ENCODE results near the gene CEP295NL. TPM values are rescaled to one million over a fixed set of nuclear protein-coding genes. Genes with fewer than 3 reads are reported as not detected.

Gene CEP295NL
- total RNA-seq, 1 experiment from 2014 or later = 0.66 TPM

DNA sequence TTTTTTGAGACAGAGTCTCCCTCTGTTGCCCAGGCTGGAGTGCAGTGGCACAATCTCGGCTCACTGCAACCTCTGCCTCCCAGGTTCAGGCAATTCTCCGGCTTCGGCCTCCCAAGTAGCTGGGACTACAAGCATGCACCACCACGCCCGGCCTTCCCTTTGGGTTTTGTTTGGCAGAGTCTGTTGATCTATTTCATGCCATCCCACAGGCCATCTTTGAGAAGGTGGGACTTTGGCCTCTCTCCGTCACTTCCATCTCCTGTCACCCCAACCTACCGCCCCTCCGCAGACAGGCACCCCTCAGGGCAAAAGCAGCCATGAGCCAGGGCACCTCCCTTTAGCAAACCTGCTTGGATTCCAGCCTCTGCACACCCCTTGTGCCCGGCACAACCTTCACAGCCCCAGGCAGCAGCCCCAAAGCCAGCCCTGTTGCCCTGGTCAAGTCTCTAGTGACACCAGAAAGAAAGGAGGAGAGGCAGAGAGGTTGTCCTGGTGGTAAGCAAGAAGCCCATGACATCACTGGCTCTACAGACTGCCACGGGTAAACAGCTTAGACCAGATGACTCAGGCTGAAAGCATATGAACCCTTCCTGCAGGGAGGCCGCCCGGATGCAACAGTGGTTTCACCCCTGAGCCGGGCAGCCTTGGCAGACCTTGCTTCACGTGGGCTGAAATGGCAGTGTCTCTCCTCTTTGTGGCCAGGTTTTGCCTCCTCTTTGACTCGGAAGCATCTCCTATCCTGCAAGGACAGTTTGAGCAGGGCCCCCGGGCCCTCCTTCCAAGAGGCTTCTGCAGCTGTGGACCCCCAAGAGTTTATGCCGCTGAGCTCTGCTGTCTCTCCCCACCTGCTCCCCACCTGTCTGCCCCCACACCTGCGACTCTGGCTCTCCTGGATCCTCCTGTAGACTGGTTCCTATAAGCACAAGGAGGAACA, 30.3 kb upstream of the CEP295NL start:
- H3K27ac ChIP-seq (ENCODE audit: insufficient read length, low read depth, low read length) = no peak overlapping the region
- H3K27ac Mint-ChIP-seq = no peak overlapping the region; a peak in 1 of 7 replicates
- H3K79me2 ChIP-seq (ENCODE audit: insufficient read depth, low read length) = no peaks in the 10 kb centered on the region

More for the DNA sequence above, 30.3 kb upstream of the CEP295NL start:
- no peak overlapping the region for H3K4me2 ChIP-seq (ENCODE audit: insufficient read depth, insufficient read length, low read length)
- no CpG with 5 or more reads among the region's 18 CpGs for WGBS (ENCODE audit: extremely low coverage, insufficient read length, low lambda C conversion rate)
- no peak overlapping the region for H2AK5ac ChIP-seq (ENCODE audit: insufficient read length, low read length)
- no peak overlapping the region for H3K4ac ChIP-seq (ENCODE audit: low read depth, low read length)
- peak; percentile 35 for DNase-seq
- H2BK120ac ChIP-seq (ENCODE audit: low read depth, low read length, poor library complexity, severe bottlenecking) = no peak overlapping the region
- H3K23me2 ChIP-seq (ENCODE audit: insufficient read length, low read depth, low read length, poor library complexity, severe bottlenecking) = no peaks in the 10 kb centered on the region
- no peak overlapping the region for H4K91ac ChIP-seq (ENCODE audit: insufficient read length, low read depth, low read length)
- H3K14ac ChIP-seq (ENCODE audit: insufficient read depth, low read length) = no peak overlapping the region
- H4K5ac ChIP-seq (ENCODE audit: insufficient read length, low read depth, low read length) = no peak overlapping the region
- no peak overlapping the region for H2BK15ac ChIP-seq (ENCODE audit: low read depth, low read length)
- H3K27me3 ChIP-seq (ENCODE audit: insufficient read depth, low read length) = no peaks in the 10 kb centered on the region
- TF ChIP-seq, protein P1, sequence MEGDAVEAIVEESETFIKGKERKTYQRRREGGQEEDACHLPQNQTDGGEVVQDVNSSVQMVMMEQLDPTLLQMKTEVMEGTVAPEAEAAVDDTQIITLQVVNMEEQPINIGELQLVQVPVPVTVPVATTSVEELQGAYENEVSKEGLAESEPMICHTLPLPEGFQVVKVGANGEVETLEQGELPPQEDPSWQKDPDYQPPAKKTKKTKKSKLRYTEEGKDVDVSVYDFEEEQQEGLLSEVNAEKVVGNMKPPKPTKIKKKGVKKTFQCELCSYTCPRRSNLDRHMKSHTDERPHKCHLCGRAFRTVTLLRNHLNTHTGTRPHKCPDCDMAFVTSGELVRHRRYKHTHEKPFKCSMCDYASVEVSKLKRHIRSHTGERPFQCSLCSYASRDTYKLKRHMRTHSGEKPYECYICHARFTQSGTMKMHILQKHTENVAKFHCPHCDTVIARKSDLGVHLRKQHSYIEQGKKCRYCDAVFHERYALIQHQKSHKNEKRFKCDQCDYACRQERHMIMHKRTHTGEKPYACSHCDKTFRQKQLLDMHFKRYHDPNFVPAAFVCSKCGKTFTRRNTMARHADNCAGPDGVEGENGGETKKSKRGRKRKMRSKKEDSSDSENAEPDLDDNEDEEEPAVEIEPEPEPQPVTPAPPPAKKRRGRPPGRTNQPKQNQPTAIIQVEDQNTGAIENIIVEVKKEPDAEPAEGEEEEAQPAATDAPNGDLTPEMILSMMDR (conservative IDR thresholded peaks at IDR 0.05) = no peak
- no peak overlapping the region for H3K9ac ChIP-seq (ENCODE audit: extremely low read depth, insufficient read length, low read length)
- H3K27me3 Mint-ChIP-seq (ENCODE audit: low read depth) = peaks cover 10% of the 10 kb centered on the region
- H2AFZ ChIP-seq (ENCODE audit: low read length) = no peak overlapping the region
- H3K4me3 Mint-ChIP-seq = no peak overlapping the region
- H2BK20ac ChIP-seq (ENCODE audit: low read depth, low read length, poor library complexity, severe bottlenecking) = no peak overlapping the region
- no peak overlapping the region for H3K18ac ChIP-seq (ENCODE audit: insufficient read length, low read depth, low read length)
- no peaks in the 10 kb centered on the region for H3K36me3 Mint-ChIP-seq (ENCODE audit: insufficient read depth in 1 of 3, low read depth in 3 of 3)
- H3K23ac ChIP-seq (ENCODE audit: insufficient read length, low read depth, low read length) = no peak overlapping the region
- no peak overlapping the region for H2BK12ac ChIP-seq (ENCODE audit: insufficient read length, low read depth, low read length)
- H3K4me1 ChIP-seq (ENCODE audit: insufficient read depth, low read length) = no peaks in the 10 kb centered on the region
- no peak overlapping the region for H2BK5ac ChIP-seq (ENCODE audit: insufficient read length, low read length)
- no peak overlapping the region for H3T11ph ChIP-seq (ENCODE audit: low read length)
- H3K4me1 Mint-ChIP-seq = peaks cover 13 to 26% of the 10 kb centered on the region in 2 experiments
- H3K56ac ChIP-seq (ENCODE audit: insufficient read length, low read depth, low read length) = no peak overlapping the region
- H3K9me3 ChIP-seq (ENCODE audit: control insufficient read depth, low read depth, low read length) = no peaks in the 10 kb centered on the region
- no peaks in the 10 kb centered on the region for H3K9me3 Mint-ChIP-seq
- H4K8ac ChIP-seq (replicated peaks; ENCODE audit: insufficient read length, low read depth, low read length) = no peak overlapping the region
- H4K20me1 ChIP-seq (ENCODE audit: control insufficient read depth, insufficient read depth, insufficient read length) = no peaks in the 10 kb centered on the region
- no peaks in the 10 kb centered on the region for H3K79me1 ChIP-seq (ENCODE audit: insufficient read depth, low read depth, low read length, poor library complexity, severe bottlenecking)

All from H9 (cell line).